Measurements from ENCODE around the gene PPP2R5A.
"Not testable (repeated sequence)": the region's sequence is repeated elsewhere in the genome, so short reads cannot be mapped to it uniquely, and the experiment has no call there.

PPP2R5A gene

DNA sequence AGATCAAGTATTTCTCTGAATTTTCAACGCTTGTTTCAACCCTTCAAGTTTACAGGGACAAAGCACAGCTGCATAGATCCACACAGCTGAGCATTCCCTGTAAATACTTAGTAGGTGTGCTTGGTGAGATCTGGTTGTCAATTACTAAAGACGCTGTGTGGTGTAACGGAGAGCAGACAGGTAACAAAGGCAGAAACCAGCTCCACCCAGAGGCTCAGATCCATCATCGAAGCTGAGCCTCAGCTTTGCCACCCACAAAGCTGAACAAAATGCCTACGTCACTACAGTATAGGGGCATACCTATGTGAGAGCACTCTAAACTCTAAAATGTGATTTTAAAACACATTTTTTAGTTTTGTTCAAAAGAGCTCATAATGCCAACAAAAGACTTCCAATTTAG, 90.8 kb downstream of the PPP2R5A start:
- no peak for TF ChIP-seq POLR2A (IDR thresholded peaks at IDR 0.05; ENCODE audit: low read depth, low read length)
- FAIRE-seq (no peak), DNase-seq (ENCODE audit: insufficient read length, low spot score) (no peak)

DNA sequence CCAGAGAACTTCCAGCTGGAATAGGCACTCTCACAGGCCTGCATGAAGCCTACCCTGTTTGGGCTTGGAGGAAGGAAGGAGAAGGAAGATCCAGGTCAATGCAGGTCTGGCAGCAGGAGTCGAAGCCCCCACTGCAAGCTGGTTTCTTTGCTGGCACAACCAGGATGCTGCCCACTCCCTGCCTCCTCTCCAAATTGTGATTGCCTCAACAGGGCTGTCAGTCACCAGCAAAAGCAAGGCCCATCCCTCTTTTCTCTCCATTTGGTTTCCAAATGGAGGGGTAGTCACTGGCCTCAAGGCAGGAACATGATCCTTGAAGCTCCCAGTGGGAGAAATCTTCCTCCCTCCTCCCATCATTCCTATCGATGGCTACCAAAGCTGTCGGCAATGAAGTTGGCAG, 92.4 kb downstream of the PPP2R5A start:
- no peak for DNase-seq (ENCODE audit: insufficient read length, low spot score)
- no peak for FAIRE-seq
- TF ChIP-seq POLR2A (IDR thresholded peaks at IDR 0.05; ENCODE audit: low read depth, low read length), result no peak

DNA sequence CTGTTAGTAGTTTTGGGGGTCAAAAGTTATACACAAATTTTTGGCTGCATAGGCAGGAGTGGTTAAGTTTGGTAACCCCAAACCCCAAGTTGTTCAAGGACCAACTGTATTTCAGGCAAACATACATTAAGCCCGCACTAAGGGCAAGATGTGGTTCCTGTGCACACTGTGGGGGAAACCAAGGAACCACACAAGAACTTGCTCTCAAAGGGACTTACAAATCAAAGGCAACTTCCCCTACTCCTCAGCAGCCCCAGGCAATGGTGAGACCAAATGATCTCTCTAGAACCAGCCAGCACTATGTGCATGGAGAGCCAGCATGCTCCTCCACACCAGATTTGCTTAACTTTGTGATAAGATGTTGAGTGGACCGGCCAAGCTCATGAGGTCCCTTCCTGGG, 94.2 kb downstream of the PPP2R5A start:
- DNase-seq (ENCODE audit: insufficient read length, low spot score) (no peak), FAIRE-seq (no peak)
- TF ChIP-seq POLR2A (IDR thresholded peaks at IDR 0.05; ENCODE audit: low read depth, low read length), result no peak

DNA sequence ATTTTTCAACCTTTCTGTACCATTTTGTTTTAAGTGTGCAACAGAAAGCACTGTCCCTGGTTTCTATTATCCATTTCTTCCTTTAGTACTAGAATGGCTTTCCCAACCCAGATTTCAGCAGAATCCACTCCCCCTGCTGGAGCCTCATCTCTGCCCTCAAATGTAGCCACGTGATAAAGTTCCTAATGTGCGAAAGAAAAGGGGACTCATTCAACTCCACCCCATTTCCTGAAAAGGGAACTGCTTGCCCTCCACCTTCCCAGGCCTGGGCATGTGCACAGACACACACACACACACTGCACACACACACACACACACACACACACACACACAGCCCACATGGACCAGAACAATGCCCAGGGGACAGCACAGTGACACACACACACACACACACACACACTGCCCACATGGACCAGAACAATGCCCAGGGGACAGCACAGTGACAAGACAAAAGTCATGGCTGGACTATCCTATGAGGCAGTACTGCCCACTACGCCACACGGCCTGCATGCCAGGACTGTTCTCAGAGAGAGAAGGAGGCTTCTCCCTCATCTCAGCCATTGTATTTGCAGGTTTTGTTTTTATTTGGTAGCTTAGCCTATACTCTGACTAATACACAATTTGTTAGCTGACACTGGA, 96.3 kb downstream of the PPP2R5A start:
- DNase-seq (ENCODE audit: insufficient read length, low spot score), result no peak
- no peak for FAIRE-seq

DNA sequence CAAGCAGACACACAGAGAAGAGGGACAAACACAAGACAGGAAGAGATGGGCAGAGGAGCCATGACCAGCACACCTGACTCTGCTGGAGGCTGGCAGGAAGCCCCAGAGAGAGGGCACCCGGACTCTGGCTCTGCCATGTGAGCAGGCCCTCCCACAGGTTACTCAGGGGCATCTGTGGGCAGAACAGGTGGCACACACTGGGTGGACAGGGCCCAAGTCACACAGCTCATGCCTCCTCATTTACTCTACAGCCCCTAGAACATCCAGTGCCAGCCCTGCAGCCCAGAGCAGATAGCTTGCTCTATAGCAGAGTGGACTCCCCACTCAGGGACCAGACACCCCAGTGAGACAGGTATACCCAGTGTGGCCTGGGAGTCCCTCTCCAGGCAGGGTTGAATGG, 100.8 kb downstream of the PPP2R5A start:
- no peak for FAIRE-seq
- no peak for TF ChIP-seq POLR2A (IDR thresholded peaks at IDR 0.05; ENCODE audit: low read depth, low read length)
- no peak for DNase-seq (ENCODE audit: insufficient read length, low spot score)

More for the DNA sequence above, 96.3 kb downstream of the PPP2R5A start:
- TF ChIP-seq POLR2A (IDR thresholded peaks at IDR 0.05; ENCODE audit: low read depth, low read length), result no peak

DNA sequence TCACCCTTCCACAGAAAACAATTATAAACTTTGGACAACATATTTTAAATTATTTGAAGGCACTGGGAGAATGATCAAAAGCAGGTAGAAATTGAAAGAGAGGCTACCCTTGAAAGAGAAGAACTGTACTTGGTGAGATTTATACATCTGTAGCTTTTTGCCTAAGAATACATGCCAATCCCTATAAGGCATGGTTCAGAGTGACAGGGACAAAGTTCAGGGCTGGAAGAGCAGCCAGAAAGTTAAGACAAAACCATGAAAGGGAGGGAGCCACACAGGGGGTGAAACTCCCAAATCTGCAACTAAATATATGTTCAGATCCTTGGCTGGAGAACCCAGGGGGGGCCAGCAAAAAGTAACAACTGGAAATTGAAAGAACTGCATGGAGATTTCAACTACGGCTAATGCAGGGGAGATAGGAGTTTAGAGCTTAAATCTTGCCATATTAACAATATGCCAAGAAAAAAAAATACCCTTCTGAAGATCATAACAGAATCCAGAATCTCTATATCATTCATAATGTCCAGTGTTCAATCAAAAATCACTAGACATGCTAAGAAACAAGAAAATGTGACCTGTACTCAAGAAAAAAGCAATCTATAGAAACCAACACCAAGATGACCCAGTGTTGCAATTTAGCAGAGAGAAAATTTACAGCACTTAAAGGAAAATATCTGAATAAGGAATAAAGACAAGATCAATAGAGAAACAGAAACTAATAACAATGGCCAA, 103.9 kb downstream of the PPP2R5A start:
- TF ChIP-seq POLR2A (IDR thresholded peaks at IDR 0.05; ENCODE audit: low read depth, low read length), result no peak
- DNase-seq (ENCODE audit: insufficient read length, low spot score) (no peak), FAIRE-seq (no peak)

DNA sequence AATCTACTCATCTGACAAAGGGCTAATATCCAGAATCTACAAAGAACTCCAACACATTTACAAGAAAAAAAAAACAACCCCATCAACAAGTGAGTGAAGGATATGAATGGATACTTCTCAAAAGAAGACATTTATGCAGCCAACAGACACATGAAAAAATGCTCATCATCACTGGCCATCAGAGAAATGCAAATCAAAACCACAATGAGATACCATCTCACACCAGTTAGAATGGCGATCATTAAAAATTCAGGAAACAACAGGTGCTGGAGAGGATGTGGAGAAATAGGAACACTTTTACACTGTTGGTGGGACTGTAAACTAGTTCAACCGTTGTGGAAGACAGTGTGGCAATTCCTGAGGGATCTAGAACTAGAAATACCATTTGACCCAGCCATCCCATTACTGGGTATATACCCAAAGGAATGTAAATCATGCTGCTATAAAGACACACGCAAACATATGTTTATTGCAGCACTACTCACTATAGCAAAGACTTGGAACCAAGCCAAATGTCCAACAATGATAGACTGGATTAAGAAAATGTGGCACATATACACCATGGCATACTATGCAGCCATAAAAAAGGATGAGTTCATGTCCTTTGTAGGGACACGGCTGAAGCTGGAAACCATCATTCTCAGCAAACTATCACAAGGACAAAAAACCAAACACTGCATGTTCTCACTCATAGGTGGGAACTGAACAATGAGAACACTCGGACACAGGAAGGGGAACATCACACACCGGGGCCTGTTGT, 110.6 kb downstream of the PPP2R5A start:
- not testable (repeated sequence) for FAIRE-seq; DNase-seq (ENCODE audit: insufficient read length, low spot score)

DNA sequence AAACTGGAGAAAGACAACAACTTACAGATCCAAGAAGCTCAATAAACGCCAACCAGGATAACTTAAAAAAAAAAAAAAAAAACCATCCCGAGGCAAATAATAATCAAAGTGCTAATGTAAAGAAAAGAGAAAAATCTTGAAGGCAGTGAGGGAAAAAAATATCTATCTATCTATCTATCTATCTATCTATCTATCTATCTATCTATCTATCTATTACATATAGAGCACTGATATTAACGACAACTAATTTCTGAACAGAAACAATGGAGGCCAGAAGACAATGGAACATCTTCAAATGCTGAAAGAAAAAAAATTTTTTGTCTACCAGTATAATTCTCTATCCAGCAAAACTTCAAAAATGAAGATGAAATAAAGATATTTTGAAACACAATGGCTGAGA, 111.4 kb downstream of the PPP2R5A start:
- DNase-seq (ENCODE audit: insufficient read length, low spot score) (no peak), FAIRE-seq (no peak)
- no peak for TF ChIP-seq POLR2A (IDR thresholded peaks at IDR 0.05; ENCODE audit: low read depth, low read length)

DNA sequence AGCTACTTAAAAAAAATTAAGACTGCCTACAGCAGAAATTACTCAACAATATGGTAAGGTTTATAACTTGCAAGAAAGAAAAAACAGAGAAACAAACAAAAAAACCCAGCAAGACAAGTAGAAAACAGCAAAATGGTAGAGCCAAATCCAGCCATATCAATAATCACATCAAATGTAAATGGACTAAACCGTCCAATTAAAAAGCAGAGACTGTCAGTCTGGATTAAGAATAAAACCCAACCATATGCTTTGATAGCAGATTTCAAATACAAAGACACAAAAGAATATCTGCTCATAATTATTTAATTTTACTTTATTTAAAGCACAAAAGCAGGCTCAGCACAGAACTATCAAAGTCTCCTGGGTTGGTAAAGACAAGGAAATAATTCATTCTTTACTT, 112.0 kb downstream of the PPP2R5A start:
- TF ChIP-seq POLR2A (IDR thresholded peaks at IDR 0.05; ENCODE audit: low read depth, low read length), result no peak
- FAIRE-seq (no peak), DNase-seq (ENCODE audit: insufficient read length, low spot score) (no peak)

DNA sequence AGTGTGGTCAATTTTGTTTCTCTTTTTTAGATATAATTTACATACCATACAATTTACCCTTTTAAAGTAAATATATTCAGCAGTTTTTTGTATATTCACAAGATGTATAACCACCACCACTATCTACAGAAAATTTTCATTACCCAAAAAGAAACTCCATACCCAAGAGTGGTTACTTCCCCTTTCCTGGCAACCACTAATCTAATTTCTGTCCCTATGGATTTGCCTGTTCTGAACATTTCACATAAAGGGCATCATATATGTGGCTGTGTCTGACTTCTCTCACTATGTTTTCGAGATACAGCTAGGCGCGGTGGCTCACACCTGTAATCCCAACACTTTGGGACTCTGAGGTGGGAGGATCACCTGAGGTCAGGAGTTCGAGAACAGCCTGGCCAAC, 115.8 kb downstream of the PPP2R5A start:
- DNase-seq (ENCODE audit: insufficient read length, low spot score), result no peak
- TF ChIP-seq POLR2A (IDR thresholded peaks at IDR 0.05; ENCODE audit: low read depth, low read length), result no peak
- FAIRE-seq, result no peak

DNA sequence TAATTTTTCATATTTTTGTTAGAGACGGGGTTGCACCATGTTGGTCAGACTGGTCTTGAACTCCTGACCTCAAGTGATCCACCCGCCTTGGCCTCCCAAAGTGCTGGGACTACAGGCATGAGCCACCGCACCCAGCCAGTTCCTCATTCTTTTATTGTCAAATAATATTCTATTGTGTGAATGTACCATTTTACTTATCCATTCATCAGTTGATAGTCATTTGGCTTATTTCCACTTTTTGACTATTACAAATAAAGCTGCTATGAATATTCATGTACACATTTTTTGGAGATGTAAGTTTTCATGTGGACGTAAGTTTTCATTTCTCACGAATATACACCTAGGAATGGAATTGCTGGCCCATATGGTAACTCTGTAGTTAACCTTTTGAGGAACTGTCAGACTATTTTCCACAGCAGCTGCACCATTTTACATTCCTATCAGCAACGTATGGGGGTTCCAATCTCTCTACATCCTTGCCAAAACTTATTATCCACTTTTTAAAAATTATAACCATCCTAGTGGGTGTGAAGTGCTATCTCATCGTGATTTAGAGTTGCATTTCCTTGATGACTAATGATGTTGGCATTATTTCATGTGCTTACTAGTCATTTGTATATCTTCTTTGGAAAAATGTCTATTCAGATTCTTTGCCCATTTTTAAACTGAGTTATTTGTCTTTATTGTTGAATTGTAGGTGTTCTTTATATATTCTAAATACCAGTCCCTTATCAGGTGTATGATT, 116.8 kb downstream of the PPP2R5A start:
- DNase-seq (ENCODE audit: insufficient read length, low spot score), result no peak
- no peak for TF ChIP-seq POLR2A (IDR thresholded peaks at IDR 0.05; ENCODE audit: low read depth, low read length)
- no peak for FAIRE-seq

DNA sequence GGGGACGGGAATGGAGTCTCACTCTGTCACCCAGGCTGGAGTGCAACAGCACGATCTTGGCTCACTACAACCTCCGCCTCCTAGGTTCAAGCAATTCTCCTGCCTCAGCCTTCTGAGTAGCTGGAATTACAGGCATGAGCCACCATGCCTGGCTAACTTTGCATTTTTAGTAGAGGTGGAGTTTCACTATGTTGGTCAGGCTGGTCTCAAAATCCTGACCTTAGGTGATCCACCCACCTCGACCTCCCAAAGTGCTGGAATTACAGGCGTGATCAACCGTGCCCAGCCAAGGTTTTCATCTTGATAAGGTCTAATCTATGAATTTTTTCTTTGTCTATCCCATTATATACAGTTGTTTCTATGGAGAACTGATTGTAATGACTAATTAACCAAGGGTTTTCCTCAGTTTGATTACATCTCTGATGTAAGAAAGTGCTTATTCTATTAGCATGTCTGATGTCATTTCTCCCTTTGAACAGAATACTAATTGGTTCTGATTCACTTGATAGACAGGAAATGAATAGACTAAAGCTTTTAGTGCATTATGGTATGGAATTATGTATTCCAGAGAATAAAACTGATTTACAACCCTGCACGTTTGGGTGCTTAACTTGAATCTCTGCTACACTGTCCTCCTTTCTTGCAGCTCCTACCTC, 117.6 kb downstream of the PPP2R5A start:
- FAIRE-seq (no peak), DNase-seq (ENCODE audit: insufficient read length, low spot score) (no peak)
- TF ChIP-seq POLR2A (IDR thresholded peaks at IDR 0.05; ENCODE audit: low read depth, low read length), result no peak

DNA sequence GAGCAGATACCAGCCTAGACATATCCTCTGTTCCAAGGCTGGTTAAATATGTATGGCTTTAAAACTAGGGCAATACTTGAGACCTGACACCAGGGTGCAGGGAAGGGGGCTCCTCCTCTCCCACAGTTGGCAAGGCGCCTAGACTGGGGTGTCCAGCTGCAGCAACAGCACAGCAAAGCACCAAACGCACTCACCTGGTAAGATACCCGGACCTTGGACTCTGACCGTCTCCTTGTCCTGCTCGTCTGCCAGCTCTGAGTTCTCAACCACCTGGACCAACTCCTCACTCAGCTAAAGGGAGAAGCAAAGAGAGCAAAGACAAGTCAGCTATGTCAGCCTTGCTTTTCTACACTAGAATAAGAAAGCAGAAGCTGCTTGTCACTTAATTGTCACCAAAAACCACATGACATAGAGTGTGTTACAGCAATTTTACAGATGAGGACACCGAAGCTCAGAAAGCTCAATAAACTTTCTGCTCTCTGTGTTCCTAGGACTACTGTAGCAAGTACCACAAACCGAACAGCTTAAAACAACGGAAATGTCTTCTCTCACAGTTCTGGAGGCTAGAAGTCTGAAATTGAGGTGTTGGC, 125.1 kb downstream of the PPP2R5A start:
- FAIRE-seq, result no peak
- DNase-seq (ENCODE audit: insufficient read length, low spot score), result no peak
- no peak for TF ChIP-seq POLR2A (IDR thresholded peaks at IDR 0.05; ENCODE audit: low read depth, low read length)
